H9 (cell line): Measurements from ENCODE around the gene ADAR. TPM values are rescaled to one million over a fixed set of nuclear protein-coding genes. Genes with fewer than 3 reads are reported as not detected.

Experiments
- DNase-seq: peaks from one replicate; pipeline ENCODE4 v3.0.0-alpha.2; 2017
- H2AFZ ChIP-seq: one replicate; pipeline ENCODE4 v1.6.1; 2013; ENCODE audit warnings: mild to moderate bottlenecking, low read length, control low read depth, moderate library complexity
- H2AK5ac ChIP-seq: 2 replicates; pipeline ENCODE4 v1.6.1; 2013; ENCODE audit warnings: low read length, control low read depth, mixed read lengths; ENCODE audit not compliant: insufficient read length
- H2BK120ac ChIP-seq: one replicate; pipeline ENCODE4 v1.6.1; 2013; ENCODE audit warnings: low read depth, mild to moderate bottlenecking, low read length, control low read depth, inconsistent platforms; ENCODE audit not compliant: poor library complexity, severe bottlenecking
- H2BK12ac ChIP-seq: 2 replicates; pipeline ENCODE4 v1.6.1; 2013; ENCODE audit warnings: low read length, control low read depth, mixed read lengths, low read depth; ENCODE audit not compliant: insufficient read length
- H2BK15ac ChIP-seq: 2 replicates; pipeline ENCODE4 v1.6.1; 2013; ENCODE audit warnings: low read depth, low read length, control low read depth
- H2BK20ac ChIP-seq: one replicate; pipeline ENCODE4 v1.6.1; 2013; ENCODE audit warnings: low read depth, mild to moderate bottlenecking, low read length, control low read depth, inconsistent platforms; ENCODE audit not compliant: poor library complexity, severe bottlenecking
- H2BK5ac ChIP-seq: 2 replicates; pipeline ENCODE4 v1.6.1; 2013; ENCODE audit warnings: low read length, control low read depth, mixed read lengths; ENCODE audit not compliant: insufficient read length
- H3K14ac ChIP-seq: 2 replicates; pipeline ENCODE4 v1.6.1; 2013; ENCODE audit warnings: low read length, control low read depth; ENCODE audit not compliant: insufficient read depth
- H3K18ac ChIP-seq: 2 replicates; pipeline ENCODE4 v1.6.1; 2013; ENCODE audit warnings: low read depth, mild to moderate bottlenecking, mixed read lengths, low read length, control low read depth; ENCODE audit not compliant: insufficient read length
- H3K23ac ChIP-seq: 2 replicates; pipeline ENCODE4 v1.6.1; 2013; ENCODE audit warnings: low read length, control low read depth, mixed read lengths, low read depth; ENCODE audit not compliant: insufficient read length
- H3K23me2 ChIP-seq: 2 replicates; pipeline ENCODE4 v1.6.1; 2013; ENCODE audit warnings: low read depth, mild to moderate bottlenecking, mixed read lengths, low read length, control low read depth; ENCODE audit not compliant: insufficient read length, poor library complexity, severe bottlenecking
- H3K27ac ChIP-seq: 2 replicates; pipeline ENCODE4 v1.5.1; 2013; ENCODE audit warnings: low read length, control low read depth, mixed read lengths, low read depth; ENCODE audit not compliant: insufficient read length
- H3K27me3 ChIP-seq: 2 replicates; pipeline ENCODE4 v1.6.1; 2013; ENCODE audit warnings: low read length, control low read depth, inconsistent platforms; ENCODE audit not compliant: insufficient read depth
- H3K4ac ChIP-seq: 2 replicates; pipeline ENCODE4 v1.6.1; 2013; ENCODE audit warnings: low read depth, mild to moderate bottlenecking, control low read depth, inconsistent platforms, low read length, moderate library complexity
- H3K4me1 ChIP-seq: 2 replicates; pipeline ENCODE4 v1.6.1; 2013; ENCODE audit warnings: low read length, control low read depth, inconsistent platforms; ENCODE audit not compliant: insufficient read depth
- H3K4me2 ChIP-seq: 2 replicates; pipeline ENCODE4 v1.6.1; 2013; ENCODE audit warnings: low read length, control low read depth, mixed read lengths; ENCODE audit not compliant: insufficient read length, insufficient read depth
- H3K56ac ChIP-seq: 2 replicates; pipeline ENCODE4 v1.6.1; 2013; ENCODE audit warnings: low read depth, mild to moderate bottlenecking, mixed read lengths, low read length, control low read depth; ENCODE audit not compliant: insufficient read length
- H3K79me1 ChIP-seq: 2 replicates; pipeline ENCODE4 v1.6.1; 2013; ENCODE audit warnings: low read depth, mild to moderate bottlenecking, moderate library complexity, low read length, control low read depth, inconsistent platforms; ENCODE audit not compliant: insufficient read depth, poor library complexity, severe bottlenecking
- H3K79me2 ChIP-seq: 2 replicates; pipeline ENCODE4 v1.6.1; 2013; ENCODE audit warnings: low read length, control low read depth, inconsistent platforms; ENCODE audit not compliant: insufficient read depth
- H3K9ac ChIP-seq: 2 replicates; pipeline ENCODE4 v1.6.1; 2013; ENCODE audit warnings: low read length, control low read depth, mixed read lengths; ENCODE audit not compliant: insufficient read length; ENCODE audit errors: extremely low read depth
- H3K9me3 ChIP-seq: one replicate; pipeline ENCODE4 v1.6.1; 2013; ENCODE audit warnings: low read depth, low read length, inconsistent platforms; ENCODE audit not compliant: control insufficient read depth
- H3T11ph ChIP-seq: one replicate; pipeline ENCODE4 v1.6.1; 2013; ENCODE audit warnings: mild to moderate bottlenecking, low read length, control low read depth, inconsistent platforms
- H4K20me1 ChIP-seq: one replicate; pipeline ENCODE4 v1.6.1; 2013; ENCODE audit not compliant: control insufficient read depth, insufficient read length, insufficient read depth
- H4K5ac ChIP-seq: 2 replicates; pipeline ENCODE4 v1.6.1; 2013; ENCODE audit warnings: low read depth, mild to moderate bottlenecking, mixed read lengths, low read length, control low read depth; ENCODE audit not compliant: insufficient read length
- H4K8ac ChIP-seq: replicated peaks from 2 replicates; pipeline ENCODE4 v1.6.1; 2013; ENCODE audit warnings: low read length, control low read depth, mixed read lengths, low read depth; ENCODE audit not compliant: insufficient read length
- H4K91ac ChIP-seq: 2 replicates; pipeline ENCODE4 v1.6.1; 2013; ENCODE audit warnings: low read depth, mild to moderate bottlenecking, moderate library complexity, mixed read lengths, low read length, control low read depth; ENCODE audit not compliant: insufficient read length
- H3K27ac Mint-ChIP-seq, 3 experiments: 2 replicates in 2 of 3; 3 replicates in 1 of 3; pipeline ENCODE4 v1.8.0; 2020 to 2021; ENCODE audit warnings: mixed read lengths in 3 of 3, mild to moderate bottlenecking in 1 of 3, moderate library complexity in 1 of 3
- H3K27me3 Mint-ChIP-seq: 2 replicates; pipeline ENCODE4 v1.8.0; 2021; ENCODE audit warnings: low read depth, mild to moderate bottlenecking, moderate library complexity, mixed read lengths
- H3K36me3 Mint-ChIP-seq, 3 experiments: 2 replicates in 2 of 3; 3 replicates in 1 of 3; pipeline ENCODE4 v1.8.0; 2020 to 2021; ENCODE audit warnings: low read depth in 3 of 3, mixed read lengths in 3 of 3; ENCODE audit not compliant: insufficient read depth in 1 of 3
- H3K4me1 Mint-ChIP-seq, 2 experiments: 2 replicates each; pipeline ENCODE4 v1.8.0; 2020; ENCODE audit warnings: mixed read lengths in 2 of 2
- H3K4me3 Mint-ChIP-seq, 2 experiments: 2 replicates in 1 of 2; 3 replicates in 1 of 2; pipeline ENCODE4 v1.8.0; 2020 to 2021; ENCODE audit warnings: mild to moderate bottlenecking in 2 of 2, mixed read lengths in 2 of 2, moderate library complexity in 1 of 2
- H3K9me3 Mint-ChIP-seq, 2 experiments: 2 replicates in 1 of 2; 3 replicates in 1 of 2; pipeline ENCODE4 v1.8.0; 2020; ENCODE audit warnings: mild to moderate bottlenecking in 2 of 2, mixed read lengths in 2 of 2, moderate library complexity in 1 of 2
- WGBS: extraction: QIAGEN DNeasy Blood & Tissue Kit; methylation state at CpG from one replicate; pipeline ENCODE4 v1.1.7; 2013; ENCODE audit warnings: missing lambda C conversion rate, low lambda C conversion rate, mixed read lengths; ENCODE audit not compliant: insufficient read length; ENCODE audit errors: extremely low coverage; 5-methylcytosine and 5-hydroxymethylcytosine counted together
- total RNA-seq: library from RNA; stranded (reverse); gene quantifications from 2 replicates; pipeline ENCODE4 v1.2.1, GENCODE V29; 2021
- TF ChIP-seq, protein P1 (sequence below): fragments of 200-600 bp; sonication (generic); conservative IDR thresholded peaks from 3 replicates; pipeline ENCODE4 v1.8.0; 2021; ENCODE audit warnings: antibody characterized with exemption, mild to moderate bottlenecking

ADAR gene
- total RNA-seq, 1 experiment from 2014 or later: 236 TPM

DNA sequence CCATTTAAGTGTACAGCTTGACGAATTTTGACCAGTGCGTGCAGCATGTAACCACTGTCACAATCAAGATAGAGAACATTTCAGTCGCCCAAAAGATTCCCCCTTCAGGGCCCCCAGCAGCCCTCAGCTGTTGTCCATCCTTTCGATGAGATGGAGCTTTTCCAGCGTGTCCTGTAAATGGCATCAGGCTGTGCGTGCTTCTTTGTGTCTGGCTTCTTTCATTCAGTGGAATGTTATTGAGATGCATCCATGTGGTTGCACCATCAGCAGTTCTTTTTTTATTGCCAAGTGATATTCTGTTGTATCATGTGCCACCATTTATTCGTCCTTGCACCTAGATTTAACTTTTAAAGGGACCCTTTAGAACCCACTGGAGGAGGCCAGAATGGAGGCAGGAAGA lies 71.4 kb downstream of the ADAR start:
- no peaks in the 10 kb centered on the region for H3K27me3 ChIP-seq
- DNase-seq: no peak
- H4K8ac ChIP-seq: no peak overlapping the region
- H3K79me2 ChIP-seq: no peaks in the 10 kb centered on the region
- no peaks in the 10 kb centered on the region for H3K79me1 ChIP-seq
- H3K9me3 ChIP-seq: no peaks in the 10 kb centered on the region
- H3K18ac ChIP-seq: no peak overlapping the region
- H2AFZ ChIP-seq: no peak overlapping the region
- Mint-ChIP-seq H3K4me1 (peaks cover 15 to 19% of the 10 kb centered on the region in 2 experiments), H3K4me3 (no peak overlapping the region), H3K9me3 (peaks cover 4 to 11% of the 10 kb centered on the region in 2 experiments; a peak in 3 of 5 replicates), H3K27me3 (peaks cover 10% of the 10 kb centered on the region), H3K27ac (no peak overlapping the region), H3K36me3 (no peaks in the 10 kb centered on the region)
- no peak overlapping the region for H2BK15ac ChIP-seq
- H2BK120ac ChIP-seq: no peak overlapping the region
- no peak overlapping the region for H3K4ac ChIP-seq
- H3K23me2 ChIP-seq: no peaks in the 10 kb centered on the region
- no peak overlapping the region for H2BK12ac ChIP-seq
- H3K56ac ChIP-seq: no peak overlapping the region
- TF ChIP-seq, protein P1, sequence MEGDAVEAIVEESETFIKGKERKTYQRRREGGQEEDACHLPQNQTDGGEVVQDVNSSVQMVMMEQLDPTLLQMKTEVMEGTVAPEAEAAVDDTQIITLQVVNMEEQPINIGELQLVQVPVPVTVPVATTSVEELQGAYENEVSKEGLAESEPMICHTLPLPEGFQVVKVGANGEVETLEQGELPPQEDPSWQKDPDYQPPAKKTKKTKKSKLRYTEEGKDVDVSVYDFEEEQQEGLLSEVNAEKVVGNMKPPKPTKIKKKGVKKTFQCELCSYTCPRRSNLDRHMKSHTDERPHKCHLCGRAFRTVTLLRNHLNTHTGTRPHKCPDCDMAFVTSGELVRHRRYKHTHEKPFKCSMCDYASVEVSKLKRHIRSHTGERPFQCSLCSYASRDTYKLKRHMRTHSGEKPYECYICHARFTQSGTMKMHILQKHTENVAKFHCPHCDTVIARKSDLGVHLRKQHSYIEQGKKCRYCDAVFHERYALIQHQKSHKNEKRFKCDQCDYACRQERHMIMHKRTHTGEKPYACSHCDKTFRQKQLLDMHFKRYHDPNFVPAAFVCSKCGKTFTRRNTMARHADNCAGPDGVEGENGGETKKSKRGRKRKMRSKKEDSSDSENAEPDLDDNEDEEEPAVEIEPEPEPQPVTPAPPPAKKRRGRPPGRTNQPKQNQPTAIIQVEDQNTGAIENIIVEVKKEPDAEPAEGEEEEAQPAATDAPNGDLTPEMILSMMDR: no peak
- no peak overlapping the region for H4K91ac ChIP-seq
- no peak overlapping the region for H4K5ac ChIP-seq
- no peak overlapping the region for H3K9ac ChIP-seq
- no peak overlapping the region for H2AK5ac ChIP-seq
- H4K20me1 ChIP-seq: no peaks in the 10 kb centered on the region
- H3T11ph ChIP-seq: no peak overlapping the region
- no peak overlapping the region for H2BK5ac ChIP-seq
- no peak overlapping the region for H3K23ac ChIP-seq
- no CpG with 5 or more reads among the region's 7 CpGs for WGBS
- no peaks in the 10 kb centered on the region for H3K4me1 ChIP-seq
- H2BK20ac ChIP-seq: no peak overlapping the region
- H3K14ac ChIP-seq: no peak overlapping the region
- no peak overlapping the region for H3K27ac ChIP-seq
- H3K4me2 ChIP-seq: no peak overlapping the region
